Mucosa of rectum (tissue), 2 donors: Measurements from ENCODE around the gene UBALD1.

Source experiments
- H3K27ac ChIP-seq, 2 donors: one replicate each; pipeline ENCODE4 v1.7.0; 2013; ENCODE audit warnings: inconsistent platforms in 2 of 2, low read depth in 2 of 2, low read length in 2 of 2
- H3K27me3 ChIP-seq, 2 donors: one replicate each; pipeline ENCODE4 v1.7.0; 2013; ENCODE audit warnings: low read length in 2 of 2; ENCODE audit not compliant: control insufficient read depth in 2 of 2, insufficient read depth in 2 of 2
- H3K36me3 ChIP-seq, 2 donors: one replicate each; pipeline ENCODE4 v1.7.0; 2013; ENCODE audit warnings: low read length in 2 of 2; ENCODE audit not compliant: control insufficient read depth in 2 of 2, insufficient read depth in 2 of 2
- H3K4me1 ChIP-seq, 2 donors: one replicate each; pipeline ENCODE4 v1.7.0; 2013; ENCODE audit warnings: low read length in 2 of 2, mild to moderate bottlenecking in 1 of 2; ENCODE audit not compliant: control insufficient read depth in 2 of 2, insufficient read depth in 2 of 2
- H3K4me3 ChIP-seq, 2 donors: one replicate each; pipeline ENCODE4 v1.7.0; 2013; ENCODE audit warnings: low read length in 2 of 2
- H3K9ac ChIP-seq, 2 donors: one replicate each; pipeline ENCODE4 v1.7.0; 2013; ENCODE audit warnings: low read length in 2 of 2, low read depth in 1 of 2, mild to moderate bottlenecking in 1 of 2
- H3K9me3 ChIP-seq, 2 donors: one replicate each; pipeline ENCODE4 v1.7.0; 2013; ENCODE audit warnings: low read length in 2 of 2; ENCODE audit not compliant: control insufficient read depth in 2 of 2
- donor health status: healthy.
- donor health status: Normal muscosa, but diverticular disease.

The UBALD1 gene

GRCh38 chr16:4641895-4642294 lies 27.2 kb upstream of the UBALD1 start:
- H3K9me3 ChIP-seq: no peaks in the 10 kb centered on the region
- peaks cover 0 to 3% of the 10 kb centered on the region in 2 donors for H3K4me1 ChIP-seq
- H3K36me3 ChIP-seq: peaks cover 0 to 15% of the 10 kb centered on the region in 2 donors
- no peak overlapping the region for H3K4me3 ChIP-seq
- no peak overlapping the region for H3K9ac ChIP-seq
- no peak overlapping the region for H3K27ac ChIP-seq
- no peaks in the 10 kb centered on the region for H3K27me3 ChIP-seq

GRCh38 chr16:4641306-4641687 lies 26.6 kb upstream of the UBALD1 start:
- no peak overlapping the region for H3K9ac ChIP-seq
- H3K36me3 ChIP-seq: peaks cover 0 to 17% of the 10 kb centered on the region in 2 donors
- no peak overlapping the region for H3K4me3 ChIP-seq
- no peaks in the 10 kb centered on the region for H3K27me3 ChIP-seq
- no peak overlapping the region for H3K27ac ChIP-seq
- H3K9me3 ChIP-seq: no peaks in the 10 kb centered on the region
- peaks cover 0 to 3% of the 10 kb centered on the region in 2 donors for H3K4me1 ChIP-seq

- Histone ChIP-seq H3K4me3 (no peak overlapping the region), H3K27ac (no peak overlapping the region), H3K9me3 (no peaks in the 10 kb centered on the region), H3K9ac (no peak overlapping the region), H3K4me1 (peaks cover 0 to 3% of the 10 kb centered on the region in 2 donors), H3K27me3 (no peaks in the 10 kb centered on the region), H3K36me3 (peaks cover 0 to 16% of the 10 kb centered on the region in 2 donors)
These were observed 26.1 kb upstream of the UBALD1 start for GRCh38 chr16:4640572-4641305.

GRCh38 chr16:4639899-4640509 lies 25.3 kb upstream of the UBALD1 start:
- H3K36me3 ChIP-seq: peaks cover 0 to 12% of the 10 kb centered on the region in 2 donors
- no peaks in the 10 kb centered on the region for H3K27me3 ChIP-seq
- H3K9me3 ChIP-seq: no peaks in the 10 kb centered on the region
- no peak overlapping the region for H3K4me3 ChIP-seq
- no peak overlapping the region for H3K9ac ChIP-seq
- no peak overlapping the region for H3K27ac ChIP-seq
- H3K4me1 ChIP-seq: peaks cover 0 to 3% of the 10 kb centered on the region in 2 donors

- H3K27me3 ChIP-seq: no peaks in the 10 kb centered on the region
- H3K4me1 ChIP-seq: peaks cover 0 to 3% of the 10 kb centered on the region in 2 donors
- H3K4me3 ChIP-seq: no peak overlapping the region
- H3K27ac ChIP-seq: no peak overlapping the region
- H3K9ac ChIP-seq: no peak overlapping the region
- H3K9me3 ChIP-seq: no peaks in the 10 kb centered on the region
- H3K36me3 ChIP-seq: peaks cover 7 to 12% of the 10 kb centered on the region in 2 donors
These were observed 22.9 kb upstream of the UBALD1 start for GRCh38 chr16:4637501-4638166.

GRCh38 chr16:4636196-4636595 lies 21.5 kb upstream of the UBALD1 start:
- Histone ChIP-seq H3K4me1 (peaks cover 0 to 3% of the 10 kb centered on the region in 2 donors), H3K27ac (no peak overlapping the region), H3K9me3 (no peaks in the 10 kb centered on the region), H3K4me3 (no peak overlapping the region), H3K36me3 (peaks cover 7 to 12% of the 10 kb centered on the region in 2 donors), H3K27me3 (no peaks in the 10 kb centered on the region), H3K9ac (no peak overlapping the region)

GRCh38 chr16:4634768-4635167 lies 20.1 kb upstream of the UBALD1 start:
- no peak overlapping the region for H3K4me3 ChIP-seq
- H3K9ac ChIP-seq: no peak overlapping the region
- H3K27ac ChIP-seq: no peak overlapping the region
- H3K4me1 ChIP-seq: no peaks in the 10 kb centered on the region
- no peaks in the 10 kb centered on the region for H3K27me3 ChIP-seq
- no peaks in the 10 kb centered on the region for H3K9me3 ChIP-seq
- H3K36me3 ChIP-seq: peaks cover 7 to 12% of the 10 kb centered on the region in 2 donors

GRCh38 chr16:4633910-4634635 lies 19.4 kb upstream of the UBALD1 start:
- no peaks in the 10 kb centered on the region for H3K4me1 ChIP-seq
- no peak overlapping the region for H3K9ac ChIP-seq
- H3K36me3 ChIP-seq: peaks cover 7 to 9% of the 10 kb centered on the region in 2 donors
- no peak overlapping the region for H3K27ac ChIP-seq
- H3K27me3 ChIP-seq: no peaks in the 10 kb centered on the region
- H3K4me3 ChIP-seq: no peak overlapping the region
- no peaks in the 10 kb centered on the region for H3K9me3 ChIP-seq

GRCh38 chr16:4631444-4631843 lies 16.8 kb upstream of the UBALD1 start:
- H3K4me1 ChIP-seq: peaks cover 0 to 1% of the 10 kb centered on the region in 2 donors
- H3K36me3 ChIP-seq: peaks cover 7 to 9% of the 10 kb centered on the region in 2 donors
- no peak overlapping the region for H3K27ac ChIP-seq
- H3K9ac ChIP-seq: no peak overlapping the region
- no peaks in the 10 kb centered on the region for H3K27me3 ChIP-seq
- H3K4me3 ChIP-seq: no peak overlapping the region
- H3K9me3 ChIP-seq: no peaks in the 10 kb centered on the region
